HepG2 (cell line): Measurements from ENCODE around the gene VWA7. TPM values are rescaled to one million over a fixed set of nuclear protein-coding genes. Genes with fewer than 3 reads are reported as not detected.

ENCODE experiments used
- ELF1 ChIP-seq: sonication (generic); formaldehyde crosslinking; IDR thresholded peaks from 2 replicates; pipeline ENCODE4 v1.4.0; 2020; ENCODE audit warnings: missing genetic modification reagents
- GMEB2 ChIP-seq: IDR thresholded peaks from 2 replicates; pipeline ENCODE4 v1.6.1; 2016; ENCODE audit warnings: missing biosample characterization, missing genetic modification reagents, low read depth
- GTF3A ChIP-seq: sonication (generic); formaldehyde crosslinking; conservative IDR thresholded peaks from 2 replicates; pipeline ENCODE4 v1.4.0; 2020; ENCODE audit warnings: mild to moderate bottlenecking, missing genetic modification reagents
- IRF1 ChIP-seq: sonication (generic); formaldehyde crosslinking; IDR thresholded peaks from 2 replicates; pipeline ENCODE4 v1.4.0; 2020; ENCODE audit warnings: low read depth, mild to moderate bottlenecking, missing genetic modification reagents
- NFRKB ChIP-seq: fragments of 450-650 bp; IDR thresholded peaks from 2 replicates; pipeline ENCODE4 v1.6.1; 2017
- PLRG1 ChIP-seq: fragments of 450-650 bp; conservative IDR thresholded peaks from 2 replicates; pipeline ENCODE4 v1.6.1; 2016
- PPARG ChIP-seq: conservative IDR thresholded peaks from 2 replicates; pipeline ENCODE4 v1.6.1; 2016; ENCODE audit warnings: missing biosample characterization, missing genetic modification reagents
- SMAD9 ChIP-seq: sonication (generic); formaldehyde crosslinking; IDR thresholded peaks from 2 replicates; pipeline ENCODE4 v1.5.1; 2020; ENCODE audit warnings: mild to moderate bottlenecking, missing genetic modification reagents
- SNAI1 ChIP-seq: sonication (generic); formaldehyde crosslinking; IDR thresholded peaks from 2 replicates; pipeline ENCODE4 v1.5.0; 2020; ENCODE audit warnings: mild to moderate bottlenecking, missing genetic modification reagents, borderline replicate concordance
- WIZ ChIP-seq: sonication (generic); formaldehyde crosslinking; IDR thresholded peaks from 2 replicates; pipeline ENCODE4 v1.5.1; 2020; ENCODE audit warnings: mild to moderate bottlenecking, missing genetic modification reagents
- XBP1 ChIP-seq: sonication (generic); formaldehyde crosslinking; IDR thresholded peaks from 2 replicates; pipeline ENCODE4 v1.5.0; 2020; ENCODE audit warnings: missing genetic modification reagents
- XRCC5 ChIP-seq: fragments of 200-400 bp; formaldehyde crosslinking; optimal IDR thresholded peaks from 2 replicates; pipeline ENCODE3; 2017; ENCODE audit warnings: mild to moderate bottlenecking, low read length
- ZC3H13 ChIP-seq: sonication (generic); formaldehyde crosslinking; IDR thresholded peaks from 2 replicates; pipeline ENCODE4 v1.8.1; 2023; ENCODE audit warnings: mild to moderate bottlenecking, missing genetic modification reagents, moderate library complexity
- ZC3H4 ChIP-seq: sonication (generic); formaldehyde crosslinking; IDR thresholded peaks from 2 replicates; pipeline ENCODE4 v1.4.0; 2020; ENCODE audit warnings: missing genetic modification reagents, borderline replicate concordance
- ZKSCAN1 ChIP-seq: fragments of 150-350 bp; IDR thresholded peaks from 2 replicates; pipeline ENCODE4 v1.6.1; 2014; ENCODE audit warnings: low read length
- ZMAT5 ChIP-seq: sonication (generic); formaldehyde crosslinking; IDR thresholded peaks from 2 replicates; pipeline ENCODE4 v1.5.0; 2020; ENCODE audit warnings: mild to moderate bottlenecking, low read depth, missing genetic modification reagents, borderline replicate concordance
- ZNF264 ChIP-seq: sonication (generic); formaldehyde crosslinking; IDR thresholded peaks from 2 replicates; pipeline ENCODE4 v1.4.0; 2020; ENCODE audit warnings: missing genetic modification reagents
- ZNF451 ChIP-seq: sonication (generic); formaldehyde crosslinking; IDR thresholded peaks from 2 replicates; pipeline ENCODE4 v1.5.0; 2020; ENCODE audit warnings: mild to moderate bottlenecking, missing genetic modification reagents
- ZNF567 ChIP-seq: sonication (generic); formaldehyde crosslinking; IDR thresholded peaks from 2 replicates; pipeline ENCODE4 v1.8.1; 2023; ENCODE audit warnings: mild to moderate bottlenecking, missing genetic modification reagents, borderline replicate concordance
- ZNF775 ChIP-seq: sonication (generic); formaldehyde crosslinking; IDR thresholded peaks from 2 replicates; pipeline ENCODE4 v1.4.0; 2020; ENCODE audit warnings: missing genetic modification reagents, mild to moderate bottlenecking, moderate library complexity, borderline replicate concordance
- ZNF788 ChIP-seq: sonication (generic); formaldehyde crosslinking; IDR thresholded peaks from 2 replicates; pipeline ENCODE4 v1.5.0; 2020; ENCODE audit warnings: mild to moderate bottlenecking, missing genetic modification reagents, borderline replicate concordance
- ZNF790 ChIP-seq: sonication (generic); formaldehyde crosslinking; IDR thresholded peaks from 2 replicates; pipeline ENCODE4 v1.8.0; 2022; ENCODE audit warnings: missing genetic modification reagents, mild to moderate bottlenecking, borderline replicate concordance
- ZNF883 ChIP-seq: sonication (generic); formaldehyde crosslinking; IDR thresholded peaks from 2 replicates; pipeline ENCODE4 v1.5.1; 2020; ENCODE audit warnings: mild to moderate bottlenecking, missing genetic modification reagents; ENCODE audit errors: not compliant biosample characterization
- ZSCAN25 ChIP-seq: sonication (generic); formaldehyde crosslinking; IDR thresholded peaks from 2 replicates; pipeline ENCODE4 v1.8.0; 2022; ENCODE audit warnings: mild to moderate bottlenecking, missing genetic modification reagents
- ZSCAN9 ChIP-seq: IDR thresholded peaks from 2 replicates; pipeline ENCODE4 v1.6.1; 2016; ENCODE audit warnings: borderline replicate concordance
- polyA plus RNA-seq, 8 experiments: library from polyadenylated mRNA; depleted of rRNA in 3 of 8; stranded (reverse) in 7 of 8; unstranded in 1 of 8; fragments of >200 nt; fragmentation: Illumina TruSeq in 4 of 8; extraction: Trizol in 4 of 8; gene quantifications; 2 replicates each; pipeline versions ENCODE4 v1.2.1 to v1.2.3, GENCODE V29; 2011 to 2016; ENCODE audit warnings: low read depth in 4 of 8, missing spikeins in 1 of 8, mixed read lengths in 1 of 8; ENCODE audit not compliant: insufficient read depth in 1 of 8
- total RNA-seq, 5 experiments: library from RNA; depleted of rRNA; stranded (reverse); fragments of >200 nt; fragmentation: Illumina TruSeq; extraction: Trizol; gene quantifications; 2 replicates each; pipeline ENCODE4 v1.2.3, GENCODE V29; 2016; ENCODE audit warnings: low read depth in 1 of 5
- TF ChIP-seq, protein P1 (sequence below): IDR thresholded peaks from 2 replicates; pipeline ENCODE4 v1.6.1; 2016; ENCODE audit warnings: missing compliant biosample characterization, missing genetic modification reagents, borderline replicate concordance
- TF ChIP-seq, protein P2 (sequence below): IDR thresholded peaks from 2 replicates; pipeline ENCODE4 v1.6.1; 2016; ENCODE audit warnings: low read depth, control low read depth

The VWA7 gene
- total and polyA plus RNA-seq, 2 of the 13 experiments (the other 11 are each of a cell fraction or from before 2014, with no cell fraction given) = 0.86 to 3.3 TPM

GRCh38 chr6:31769684-31770371, 7.3 kb downstream of the VWA7 start (continued):
- TF ChIP-seq GMEB2 (CRISPR knock-in tag) (no peak), ZMAT5 (CRISPR knock-in tag) (no peak), ZNF883 (CRISPR knock-in tag) (peak; percentile 53), GTF3A (CRISPR knock-in tag) (no peak), XBP1 (CRISPR knock-in tag) (no peak), PPARG (CRISPR knock-in tag) (0 out of 2 replicates have a peak, but pooled peaks have one; percentile 10), ELF1 (CRISPR knock-in tag) (peak; percentile 61), ZC3H13 (CRISPR knock-in tag) (no peak), ZSCAN25 (CRISPR knock-in tag) (peak; percentile 61; the same call in 1 of the 2 replicates), SMAD9 (CRISPR knock-in tag) (no peak), IRF1 (CRISPR knock-in tag) (no peak), ZNF790 (CRISPR knock-in tag) (no peak), PLRG1 (no peak), ZSCAN9 (CRISPR knock-in tag) (peak; percentile 40; the same call in 1 of the 2 replicates), WIZ (CRISPR knock-in tag) (no peak), NFRKB (no peak), ZNF264 (CRISPR knock-in tag) (no peak), ZKSCAN1 (no peak), ZNF567 (CRISPR knock-in tag) (0 out of 2 replicates have a peak, but pooled peaks have one; percentile 51), ZNF451 (peak; percentile 84; the same call in 1 of the 2 replicates), ZNF775 (CRISPR knock-in tag) (no peak), SNAI1 (CRISPR knock-in tag) (no peak), XRCC5 (peak; percentile 79), ZC3H4 (CRISPR knock-in tag) (no peak; the same call in 1 of the 2 replicates), ZNF788 (CRISPR knock-in tag) (no peak)
- TF ChIP-seq, protein P1, sequence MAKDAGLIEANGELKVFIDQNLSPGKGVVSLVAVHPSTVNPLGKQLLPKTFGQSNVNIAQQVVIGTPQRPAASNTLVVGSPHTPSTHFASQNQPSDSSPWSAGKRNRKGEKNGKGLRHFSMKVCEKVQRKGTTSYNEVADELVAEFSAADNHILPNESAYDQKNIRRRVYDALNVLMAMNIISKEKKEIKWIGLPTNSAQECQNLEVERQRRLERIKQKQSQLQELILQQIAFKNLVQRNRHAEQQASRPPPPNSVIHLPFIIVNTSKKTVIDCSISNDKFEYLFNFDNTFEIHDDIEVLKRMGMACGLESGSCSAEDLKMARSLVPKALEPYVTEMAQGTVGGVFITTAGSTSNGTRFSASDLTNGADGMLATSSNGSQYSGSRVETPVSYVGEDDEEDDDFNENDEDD (CRISPR knock-in tag) = no peak
- TF ChIP-seq, protein P2, sequence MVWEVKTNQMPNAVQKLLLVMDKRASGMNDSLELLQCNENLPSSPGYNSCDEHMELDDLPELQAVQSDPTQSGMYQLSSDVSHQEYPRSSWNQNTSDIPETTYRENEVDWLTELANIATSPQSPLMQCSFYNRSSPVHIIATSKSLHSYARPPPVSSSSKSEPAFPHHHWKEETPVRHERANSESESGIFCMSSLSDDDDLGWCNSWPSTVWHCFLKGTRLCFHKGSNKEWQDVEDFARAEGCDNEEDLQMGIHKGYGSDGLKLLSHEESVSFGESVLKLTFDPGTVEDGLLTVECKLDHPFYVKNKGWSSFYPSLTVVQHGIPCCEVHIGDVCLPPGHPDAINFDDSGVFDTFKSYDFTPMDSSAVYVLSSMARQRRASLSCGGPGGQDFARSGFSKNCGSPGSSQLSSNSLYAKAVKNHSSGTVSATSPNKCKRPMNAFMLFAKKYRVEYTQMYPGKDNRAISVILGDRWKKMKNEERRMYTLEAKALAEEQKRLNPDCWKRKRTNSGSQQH (CRISPR knock-in tag) = no peak
